Measurements from ENCODE around the gene CTNNA1. TPM values are rescaled to one million over a fixed set of nuclear protein-coding genes. Genes with fewer than 3 reads are reported as not detected.

The CTNNA1 gene
- total and polyA plus RNA-seq, 2 donors (not counting 3 experiments of a cell fraction or from before 2014, with no cell fraction given): 156 to 394 TPM

DNA sequence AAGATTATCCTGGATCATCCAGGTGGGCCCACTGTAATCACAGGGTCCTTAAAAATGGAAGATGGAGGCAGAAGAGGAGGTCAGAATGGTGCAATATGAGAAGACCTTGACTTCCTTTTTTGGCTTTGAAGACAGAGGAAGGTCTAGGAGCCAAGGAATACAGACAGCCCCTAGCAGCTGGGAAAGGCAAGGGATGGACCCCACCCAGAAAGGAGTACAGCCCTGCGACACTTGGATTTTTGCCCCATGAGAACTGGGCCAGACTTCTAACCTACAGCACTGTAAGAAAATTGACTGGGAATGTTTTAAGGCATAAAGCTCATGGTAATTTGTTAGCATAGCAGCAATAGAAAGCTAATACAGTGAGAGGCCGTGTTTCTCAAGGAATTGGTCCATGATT lies 188.8 kb downstream of the CTNNA1 start:
- Histone ChIP-seq H3K4me2 (ENCODE audit: insufficient read depth, low read length) (no peak overlapping the region), H3K27me3 (ENCODE audit: control insufficient read depth in 2 of 2, insufficient read depth in 2 of 2, low read length in 2 of 2) (no peaks in the 10 kb centered on the region), H3K4me3 (replicated peaks in 1 of 3; ENCODE audit: insufficient read depth in 1 of 3, low read depth in 1 of 3, low read length in 3 of 3) (no peak overlapping the region), H4K20me1 (replicated peaks; ENCODE audit: control insufficient read depth, extremely low read depth, insufficient read depth, low read length) (no peaks in the 10 kb centered on the region), H3K27ac (ENCODE audit: insufficient read depth, low read depth, low read length) (no peak overlapping the region), H3K9me1 (replicated peaks; ENCODE audit: control insufficient read depth, extremely low read depth, insufficient read depth, low read length) (no peaks in the 10 kb centered on the region), H3K9me3 (replicated peaks; ENCODE audit: control insufficient read depth, insufficient read depth, low read length) (no peaks in the 10 kb centered on the region), H3K79me2 (ENCODE audit: control insufficient read depth, insufficient read depth, low read length) (no peaks in the 10 kb centered on the region), H2AFZ (ENCODE audit: low read depth, low read length) (no peak overlapping the region), H3K36me3 (ENCODE audit: control insufficient read depth in 2 of 2, extremely low read depth in 1 of 2, insufficient read depth in 2 of 2, low read length in 2 of 2) (peaks cover 0 to 4% of the 10 kb centered on the region in 2 experiments), H3K4me1 (ENCODE audit: control insufficient read depth, extremely low read depth, insufficient read depth, low read length) (no peaks in the 10 kb centered on the region), H3K9ac (replicated peaks; ENCODE audit: extremely low read depth, insufficient read depth, low read length) (no peak overlapping the region)
- DNase-seq (ENCODE audit: low read depth, low spot score): no peak
- CTCF ChIA-PET: interaction anchor here (1.2 to 1.3 kb wide), 2 partner anchors 32 to 50 kb away, joined by 3 to 4 read pairs; no protein-coding TSS in a partner anchor
- no TSS peak for BruUV-seq (replicated peaks)
- TF ChIP-seq JUN (IDR thresholded peaks at IDR 0.05; ENCODE audit: borderline replicate concordance, insufficient read depth, insufficient read length, low read depth) (no peak), FOS (IDR thresholded peaks at IDR 0.05; ENCODE audit: borderline replicate concordance, insufficient read depth, low read length) (no peak), POLR2AphosphoS5 (IDR thresholded peaks at IDR 0.05; ENCODE audit: insufficient read depth, low read depth, low read length) (no peak), POLR2A (IDR thresholded peaks at IDR 0.05; ENCODE audit: low read depth, low read length) (no peak), MYC (IDR thresholded peaks at IDR 0.05; ENCODE audit: low read depth, low read length) (no peak), GATA2 (IDR thresholded peaks at IDR 0.05; ENCODE audit: insufficient read depth, insufficient read length, low read depth, low read length) (no peak), EZH2 (IDR thresholded peaks at IDR 0.05; ENCODE audit: borderline replicate concordance, low read depth, low read length, severe bottlenecking) (no peak)
- TF ChIP-seq, protein P1, sequence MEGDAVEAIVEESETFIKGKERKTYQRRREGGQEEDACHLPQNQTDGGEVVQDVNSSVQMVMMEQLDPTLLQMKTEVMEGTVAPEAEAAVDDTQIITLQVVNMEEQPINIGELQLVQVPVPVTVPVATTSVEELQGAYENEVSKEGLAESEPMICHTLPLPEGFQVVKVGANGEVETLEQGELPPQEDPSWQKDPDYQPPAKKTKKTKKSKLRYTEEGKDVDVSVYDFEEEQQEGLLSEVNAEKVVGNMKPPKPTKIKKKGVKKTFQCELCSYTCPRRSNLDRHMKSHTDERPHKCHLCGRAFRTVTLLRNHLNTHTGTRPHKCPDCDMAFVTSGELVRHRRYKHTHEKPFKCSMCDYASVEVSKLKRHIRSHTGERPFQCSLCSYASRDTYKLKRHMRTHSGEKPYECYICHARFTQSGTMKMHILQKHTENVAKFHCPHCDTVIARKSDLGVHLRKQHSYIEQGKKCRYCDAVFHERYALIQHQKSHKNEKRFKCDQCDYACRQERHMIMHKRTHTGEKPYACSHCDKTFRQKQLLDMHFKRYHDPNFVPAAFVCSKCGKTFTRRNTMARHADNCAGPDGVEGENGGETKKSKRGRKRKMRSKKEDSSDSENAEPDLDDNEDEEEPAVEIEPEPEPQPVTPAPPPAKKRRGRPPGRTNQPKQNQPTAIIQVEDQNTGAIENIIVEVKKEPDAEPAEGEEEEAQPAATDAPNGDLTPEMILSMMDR (IDR thresholded peaks at IDR 0.05; ENCODE audit: extremely low read depth in 1 of 2, insufficient read depth in 1 of 2, low read depth in 1 of 2, low read length in 2 of 2): no peak
- TF ChIP-seq, protein P2, sequence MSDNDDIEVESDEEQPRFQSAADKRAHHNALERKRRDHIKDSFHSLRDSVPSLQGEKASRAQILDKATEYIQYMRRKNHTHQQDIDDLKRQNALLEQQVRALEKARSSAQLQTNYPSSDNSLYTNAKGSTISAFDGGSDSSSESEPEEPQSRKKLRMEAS (IDR thresholded peaks at IDR 0.05; ENCODE audit: insufficient read depth, insufficient read length): no peak
- intact Hi-C loops (cut with micrococcal nuclease) (no loop called here), dilution Hi-C loops (cut with MboI; ENCODE audit: extremely low pct_ligation_motif_present, low sequenced_read_pairs) (no loop called here)
- FAIRE-seq: no peak
- POLR2A ChIA-PET: no interaction called here

Measured in endothelial cell of umbilical vein (primary cell).